HG03558 (cell line): ENCODE data around the gene ATXN1.

ENCODE experiments used
- ATAC-seq: cut with Tn5 transposase; IDR thresholded peaks from one replicate; pipeline ENCODE4 v1.9.1; 2021; ENCODE audit warnings: moderate number of reproducible peaks; ENCODE audit not compliant: unreplicated experiment; ENCODE audit errors: extremely low read depth

ATXN1 gene

DNA sequence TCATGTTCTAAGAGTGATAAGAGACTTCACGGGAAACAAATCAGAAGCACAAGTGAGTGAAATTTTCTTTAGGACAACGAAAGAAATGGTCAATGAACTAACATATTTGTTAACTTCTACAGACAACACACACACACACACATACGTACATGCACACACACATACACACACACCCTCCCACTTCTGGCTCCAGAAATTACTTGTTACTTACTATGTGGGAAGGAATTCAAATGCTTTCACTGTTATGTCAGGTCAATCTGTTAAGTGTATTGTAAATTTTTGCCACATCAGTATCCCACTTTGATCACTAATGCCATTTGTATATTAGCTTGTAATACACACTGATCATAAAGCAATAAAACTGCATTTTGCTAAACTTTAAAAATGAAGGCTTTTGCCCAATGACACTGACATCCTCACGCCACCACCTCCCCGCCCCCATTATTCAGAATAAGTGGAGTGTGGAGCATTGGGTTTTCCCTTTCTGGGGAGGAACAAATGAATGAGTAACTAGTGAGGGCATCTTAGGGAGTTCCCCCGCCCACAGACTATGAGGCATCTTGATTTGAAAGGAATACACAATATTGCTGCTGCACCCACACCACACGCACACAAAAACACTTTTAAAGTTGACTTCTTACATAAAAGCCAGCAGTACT lies 76.2 kb downstream of the ATXN1 start:
- no peak for ATAC-seq

GRCh38 chr6:16684195-16684689 lies 77.0 kb downstream of the ATXN1 start:
- no peak for ATAC-seq

DNA sequence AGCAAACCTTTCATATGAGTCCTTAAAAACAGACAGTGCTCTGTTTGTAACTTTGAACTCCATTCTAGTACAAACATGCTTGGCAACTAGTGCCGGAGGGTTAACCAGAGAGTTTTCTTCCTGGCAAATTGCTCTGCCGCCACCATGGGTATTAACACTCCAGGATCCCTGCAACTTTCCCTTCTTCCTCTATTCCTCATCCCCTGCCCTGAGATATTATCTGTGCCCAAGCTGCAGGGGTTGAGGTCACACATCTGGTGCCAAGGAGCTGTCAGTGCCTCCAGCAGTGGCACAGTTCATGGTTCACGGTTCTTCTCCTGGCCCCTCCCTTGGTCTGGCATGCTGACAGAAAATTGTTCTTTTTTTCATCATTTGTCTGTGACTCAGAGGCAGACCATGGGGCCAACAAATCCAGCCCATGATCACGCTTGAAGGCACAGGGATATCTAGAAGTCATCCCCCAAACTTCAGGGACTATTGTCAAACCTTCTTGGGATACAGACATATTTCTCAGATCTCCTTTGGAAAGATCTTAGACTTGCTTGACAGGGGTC lies 77.5 kb downstream of the ATXN1 start:
- ATAC-seq, result no peak

GRCh38 chr6:16681260-16681873 lies 79.9 kb downstream of the ATXN1 start:
- ATAC-seq, result no peak

- no peak for ATAC-seq
Observed at GRCh38 chr6:16679050-16679449, 82.2 kb downstream of the ATXN1 start.

DNA sequence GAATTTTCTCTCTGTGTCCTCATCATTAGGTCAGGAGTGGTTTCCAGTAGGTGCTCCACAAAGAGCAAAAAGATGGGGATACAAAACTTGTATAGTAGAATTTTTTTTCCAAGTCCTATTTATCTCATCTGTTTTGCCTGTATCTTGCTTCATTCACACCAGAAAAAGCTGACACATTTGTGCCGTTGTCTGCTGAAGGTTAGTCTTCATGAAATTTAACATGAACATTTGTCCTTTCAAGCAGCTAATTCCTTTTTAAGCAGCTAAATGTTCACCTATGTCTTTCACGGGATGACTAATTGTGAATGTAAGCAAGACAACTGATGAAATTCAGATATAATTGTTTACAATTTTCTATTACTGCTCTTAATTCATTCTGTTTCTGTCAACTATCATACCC lies 83.8 kb downstream of the ATXN1 start:
- ATAC-seq, result no peak

GRCh38 chr6:16676978-16677377 lies 84.3 kb downstream of the ATXN1 start:
- no peak for ATAC-seq

- ATAC-seq, result no peak
Observed at GRCh38 chr6:16676376-16676775, 84.9 kb downstream of the ATXN1 start.

- no peak for ATAC-seq
Observed at GRCh38 chr6:16674801-16675392, 86.4 kb downstream of the ATXN1 start.

DNA sequence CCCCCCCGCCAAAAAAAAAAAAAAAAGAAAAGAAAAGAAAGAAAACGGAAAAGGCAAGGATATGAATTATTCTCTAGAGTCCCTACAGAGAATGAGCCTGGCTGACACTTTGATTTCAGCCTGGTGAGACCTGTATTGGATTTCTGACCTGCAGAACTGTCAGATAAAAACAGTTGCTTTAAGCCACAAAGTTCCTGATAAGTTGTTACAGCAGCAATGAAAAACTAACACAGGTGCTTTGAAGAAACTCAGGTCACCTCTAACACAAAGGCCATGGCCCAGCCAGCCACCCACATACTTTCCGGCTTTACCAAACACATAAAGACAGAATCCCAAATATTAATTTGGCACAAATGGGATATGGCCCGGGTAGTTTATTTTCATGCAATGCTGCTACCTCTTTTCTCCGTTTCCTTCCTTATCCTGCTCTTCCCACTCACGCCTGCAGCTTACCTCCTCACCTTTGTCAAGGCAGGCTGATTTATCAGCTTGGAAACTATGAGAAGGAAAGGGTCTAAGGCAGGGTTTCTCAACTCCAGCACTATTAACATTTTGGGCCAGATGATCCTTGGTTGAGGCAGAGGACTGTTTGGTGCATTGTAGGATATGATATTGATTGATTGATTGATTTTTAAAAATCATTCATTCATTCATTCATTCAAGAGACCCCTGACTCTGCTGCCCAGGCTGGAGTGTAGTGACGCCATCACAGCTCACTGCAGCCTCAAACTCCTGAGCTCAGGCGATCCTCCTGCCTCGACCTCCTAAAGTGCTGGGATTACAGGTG lies 88.1 kb downstream of the ATXN1 start:
- ATAC-seq, result no peak

GRCh38 chr6:16671302-16672289 lies 89.7 kb downstream of the ATXN1 start:
- ATAC-seq, result no peak

DNA sequence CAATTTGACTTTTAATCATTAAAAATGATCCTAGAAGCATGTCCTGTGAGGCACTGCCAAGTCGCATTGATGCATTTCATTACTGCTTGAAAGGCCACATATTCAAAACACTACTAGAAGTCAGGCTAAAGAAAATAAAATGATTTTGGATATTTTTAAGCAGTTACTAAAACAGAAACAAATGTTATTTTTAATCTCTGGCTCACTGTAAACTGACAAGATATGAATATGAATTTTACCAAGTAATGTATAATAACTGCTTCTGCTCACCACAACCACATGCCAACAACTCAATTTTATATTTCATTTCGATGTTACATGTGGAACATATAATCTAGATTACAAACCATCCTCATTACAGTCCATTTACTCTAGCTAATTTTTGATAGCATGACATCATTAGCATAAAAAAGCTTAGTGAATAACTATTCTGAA lies 90.6 kb downstream of the ATXN1 start:
- no peak for ATAC-seq

DNA sequence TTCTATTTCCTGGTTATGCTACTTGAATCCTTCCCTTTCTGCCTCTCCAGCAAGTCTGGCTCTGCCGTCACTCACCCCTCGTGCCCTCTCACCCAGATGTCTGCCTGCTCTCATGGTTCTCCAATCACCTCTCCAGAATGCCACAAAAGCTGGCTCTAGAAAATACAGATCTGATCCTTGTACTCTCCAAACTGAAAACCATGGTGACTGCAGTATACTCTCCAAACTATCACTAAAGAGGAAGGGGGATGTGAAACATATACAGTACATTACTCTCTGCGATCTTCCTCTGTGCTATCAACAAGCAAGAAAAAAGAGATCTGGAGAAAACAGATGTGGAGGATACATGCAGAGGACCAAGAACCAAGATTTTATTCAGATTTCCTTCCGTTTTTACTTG lies 91.1 kb downstream of the ATXN1 start:
- ATAC-seq, result no peak

DNA sequence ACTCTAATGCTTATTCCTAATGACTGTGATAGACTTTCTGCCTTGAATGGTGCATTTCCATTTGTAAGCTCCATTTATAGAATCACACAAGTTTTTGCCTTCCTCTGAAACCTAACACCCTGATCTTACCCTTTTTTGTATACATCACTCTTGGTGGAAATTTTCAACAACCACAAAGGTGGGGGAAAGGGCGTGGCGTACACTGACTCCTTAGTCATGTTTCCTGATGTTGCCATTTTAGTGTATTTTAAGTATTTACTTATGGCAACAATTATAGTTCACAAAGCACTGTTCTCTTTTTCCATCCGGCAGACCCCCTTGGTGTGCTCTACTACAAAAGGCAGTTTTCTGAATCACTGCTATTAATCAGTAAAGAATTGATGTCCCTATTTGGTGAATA lies 92.0 kb downstream of the ATXN1 start:
- no peak for ATAC-seq

GRCh38 chr6:16667509-16667908 lies 93.8 kb downstream of the ATXN1 start:
- no peak for ATAC-seq

GRCh38 chr6:16665992-16666391 lies 95.3 kb downstream of the ATXN1 start:
- ATAC-seq, result no peak

DNA sequence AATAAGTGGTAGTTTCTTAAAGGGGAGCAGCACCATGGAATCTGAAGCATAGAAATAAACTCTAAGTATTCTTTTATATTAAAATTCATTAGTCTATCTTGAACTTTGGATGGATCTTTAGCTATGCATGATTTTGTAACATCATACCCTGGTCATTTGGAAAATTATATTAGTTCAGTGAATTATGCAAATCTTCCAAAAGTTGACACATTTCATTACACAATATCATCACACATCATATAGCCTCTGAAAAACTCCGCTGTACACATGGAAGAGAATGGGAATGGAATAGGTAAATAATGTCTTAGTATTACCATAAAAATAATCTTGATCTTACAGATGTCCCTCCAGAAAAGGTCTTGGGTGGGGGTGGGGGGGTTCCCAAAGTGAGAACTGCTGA lies 96.1 kb downstream of the ATXN1 start:
- no peak for ATAC-seq

- ATAC-seq, result no peak
Observed at GRCh38 chr6:16663901-16664300, 97.4 kb downstream of the ATXN1 start.

GRCh38 chr6:16660157-16660497 lies 101.1 kb downstream of the ATXN1 start:
- no peak for ATAC-seq
